GM12801 (cell line): ENCODE measurements around the gene MALSU1.

Experiments used
- CTCF ChIP-seq: IDR thresholded peaks from one replicate; pipeline ENCODE4 v1.5.1; 2011; ENCODE audit warnings: control low read depth; ENCODE audit not compliant: insufficient read length; ENCODE audit errors: extremely low read depth

The MALSU1 gene

DNA sequence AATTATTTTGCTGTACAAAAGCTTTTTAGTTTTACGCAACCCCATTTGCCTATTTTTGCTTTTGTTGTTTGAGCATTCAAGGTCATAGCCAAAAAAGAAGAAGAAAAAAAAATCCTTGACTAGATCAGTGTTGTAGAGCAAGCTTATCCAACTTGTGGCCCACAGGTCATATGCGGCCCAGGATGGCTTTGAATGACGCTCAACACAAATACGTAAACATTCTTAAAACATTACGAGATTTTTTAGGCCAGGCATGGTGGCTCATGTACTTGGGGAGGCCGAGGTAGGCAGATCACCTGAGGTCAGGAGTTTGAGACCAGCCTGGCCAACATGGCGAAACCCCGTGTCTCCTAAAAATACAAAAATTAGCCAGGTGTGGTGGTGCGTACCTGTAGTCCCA lies 8.1 kb upstream of the MALSU1 start:
- TF ChIP-seq CTCF: no peak

- TF ChIP-seq CTCF: no peak
These were observed 7.1 kb upstream of the MALSU1 start for GRCh38 chr7:23291957-23292560.

GRCh38 chr7:23292623-23293022 lies 6.5 kb upstream of the MALSU1 start:
- no peak for TF ChIP-seq CTCF

DNA sequence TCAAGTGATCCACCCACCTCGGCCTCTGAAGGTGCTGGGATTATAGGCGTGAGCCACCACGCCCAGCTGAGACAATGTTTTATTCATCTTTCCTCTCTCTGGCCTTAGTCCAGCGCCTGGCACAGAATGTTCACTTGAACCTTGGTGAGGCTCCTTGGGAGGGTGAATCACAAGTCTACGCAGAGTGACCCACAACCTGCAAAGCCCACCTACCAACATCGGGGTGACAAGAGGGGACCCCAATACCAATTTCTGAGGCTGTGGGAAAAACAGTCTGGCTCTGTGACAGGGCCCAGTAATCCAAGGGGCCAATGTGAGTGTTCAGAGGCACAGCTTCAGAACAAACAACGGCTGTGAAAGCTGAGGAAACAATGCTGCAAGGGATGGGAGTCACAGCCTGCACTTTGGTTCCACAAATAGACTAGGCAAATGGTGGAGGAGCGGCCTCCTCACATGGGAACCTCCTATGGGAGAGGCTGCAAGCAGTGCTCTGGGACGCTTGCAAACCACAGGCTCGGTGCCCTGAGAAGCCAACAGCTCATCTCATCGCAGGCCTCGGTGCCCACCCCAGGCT lies 5.6 kb upstream of the MALSU1 start:
- no peak for TF ChIP-seq CTCF

DNA sequence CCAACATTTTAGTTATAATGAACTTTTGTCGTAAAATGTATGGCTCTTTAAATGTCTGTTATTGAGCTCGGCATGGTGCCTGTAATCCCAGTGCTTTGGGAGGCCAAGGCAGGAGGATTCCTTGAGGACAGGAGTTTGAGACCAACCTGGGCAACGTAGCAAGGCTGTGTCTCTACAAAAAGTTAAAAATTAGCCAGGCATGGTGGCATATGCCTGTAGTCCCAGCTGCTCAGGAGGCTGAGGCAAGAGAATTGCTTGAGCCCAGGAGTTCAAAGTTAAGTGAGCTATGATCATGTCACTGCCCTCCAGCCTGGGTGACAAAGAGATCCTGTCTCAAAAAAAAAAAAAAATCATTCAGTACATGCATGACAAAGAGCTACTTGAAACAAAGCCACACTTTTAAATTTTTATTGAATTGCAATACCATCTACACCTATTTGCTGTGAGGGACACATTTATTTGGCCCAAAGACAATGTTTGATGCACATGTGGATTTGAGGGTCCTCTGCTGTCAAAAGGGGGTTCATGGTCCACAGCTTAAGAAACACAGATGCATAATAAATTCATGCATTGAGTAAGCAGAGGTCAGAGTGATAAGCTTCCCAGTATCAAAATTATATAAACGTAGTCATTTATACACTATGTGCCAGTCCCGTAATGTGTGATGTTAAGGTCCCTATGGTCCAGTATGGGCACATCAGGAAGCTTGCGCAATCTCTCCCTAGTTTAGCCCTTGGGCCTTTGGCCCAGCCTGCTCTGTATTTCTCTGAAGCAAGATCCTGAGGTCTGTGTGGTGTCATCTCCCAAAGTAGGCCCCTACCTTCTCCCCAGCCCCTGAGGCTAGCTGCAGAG lies 4.4 kb upstream of the MALSU1 start:
- TF ChIP-seq CTCF: no peak

GRCh38 chr7:23295401-23295697 lies 3.8 kb upstream of the MALSU1 start:
- no peak for TF ChIP-seq CTCF

- no peak for TF ChIP-seq CTCF
These were observed 828 bp upstream of the MALSU1 start for GRCh38 chr7:23298141-23298881.
